Tibial nerve (tissue), 3 donors: Measurements from ENCODE around the gene OSBPL9.

Source experiments
- POLR2A ChIP-seq, 2 donors: fragments of 450-650 bp; IDR thresholded peaks; one replicate each; pipeline ENCODE4 v1.6.1; 2017; ENCODE audit warnings: antibody characterized with exemption in 2 of 2, mild to moderate bottlenecking in 2 of 2, moderate library complexity in 2 of 2
- TF ChIP-seq, protein P1 (sequence below), 5 experiments: fragments of 200-600 bp in 3 of 5; fragments of 450-650 bp in 2 of 5; sonication (generic) in 3 of 5; IDR thresholded peaks; one replicate each; pipeline ENCODE4 v1.5.1; 2016 to 2019; ENCODE audit warnings: antibody characterized with exemption in 5 of 5, mild to moderate bottlenecking in 3 of 5, moderate library complexity in 2 of 5

DNA sequence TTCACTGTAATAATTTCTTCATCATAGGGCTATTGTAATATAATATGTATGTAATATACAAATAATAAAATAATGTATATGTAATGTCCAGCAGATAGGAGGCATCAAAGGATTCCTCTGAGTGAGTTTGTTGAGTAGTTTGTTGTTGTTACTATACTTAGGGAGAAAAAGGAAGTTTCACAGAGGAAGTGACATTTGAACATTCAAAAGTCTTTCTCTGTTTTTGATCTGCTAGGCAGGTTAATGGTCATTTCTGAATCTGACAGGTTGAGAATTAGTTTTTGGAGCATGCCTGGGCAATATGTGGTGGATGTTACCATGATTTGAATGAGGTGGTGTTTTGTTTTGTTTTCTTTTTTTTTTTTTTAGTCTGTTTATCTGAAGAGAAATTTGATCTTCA, 159.5 kb downstream of the OSBPL9 start:
- TF ChIP-seq, protein P1, sequence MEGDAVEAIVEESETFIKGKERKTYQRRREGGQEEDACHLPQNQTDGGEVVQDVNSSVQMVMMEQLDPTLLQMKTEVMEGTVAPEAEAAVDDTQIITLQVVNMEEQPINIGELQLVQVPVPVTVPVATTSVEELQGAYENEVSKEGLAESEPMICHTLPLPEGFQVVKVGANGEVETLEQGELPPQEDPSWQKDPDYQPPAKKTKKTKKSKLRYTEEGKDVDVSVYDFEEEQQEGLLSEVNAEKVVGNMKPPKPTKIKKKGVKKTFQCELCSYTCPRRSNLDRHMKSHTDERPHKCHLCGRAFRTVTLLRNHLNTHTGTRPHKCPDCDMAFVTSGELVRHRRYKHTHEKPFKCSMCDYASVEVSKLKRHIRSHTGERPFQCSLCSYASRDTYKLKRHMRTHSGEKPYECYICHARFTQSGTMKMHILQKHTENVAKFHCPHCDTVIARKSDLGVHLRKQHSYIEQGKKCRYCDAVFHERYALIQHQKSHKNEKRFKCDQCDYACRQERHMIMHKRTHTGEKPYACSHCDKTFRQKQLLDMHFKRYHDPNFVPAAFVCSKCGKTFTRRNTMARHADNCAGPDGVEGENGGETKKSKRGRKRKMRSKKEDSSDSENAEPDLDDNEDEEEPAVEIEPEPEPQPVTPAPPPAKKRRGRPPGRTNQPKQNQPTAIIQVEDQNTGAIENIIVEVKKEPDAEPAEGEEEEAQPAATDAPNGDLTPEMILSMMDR (IDR thresholded peaks at IDR 0.05), result no peak
- no peak for TF ChIP-seq POLR2A (IDR thresholded peaks at IDR 0.05)
